Mesodermal cell (in vitro differentiated cells): ENCODE measurements around the gene POLR1A.

Source experiments
- H3K27ac ChIP-seq: 2 replicates; pipeline ENCODE4 v1.7.0; 2013; ENCODE audit warnings: mild to moderate bottlenecking, low read depth, low read length, moderate library complexity; ENCODE audit not compliant: severe bottlenecking
- H3K36me3 ChIP-seq: 2 replicates; pipeline ENCODE4 v1.7.1; 2013; ENCODE audit warnings: mild to moderate bottlenecking, low read length, moderate library complexity; ENCODE audit not compliant: control insufficient read depth, insufficient read depth
- H3K4me1 ChIP-seq: one replicate; pipeline ENCODE4 v1.7.1; 2013; ENCODE audit warnings: mild to moderate bottlenecking, low read length; ENCODE audit not compliant: insufficient read depth, control insufficient read depth, poor library complexity, severe bottlenecking
- H3K4me3 ChIP-seq: 2 replicates; pipeline ENCODE4 v1.7.0; 2013; ENCODE audit warnings: low read length, control low read depth, mild to moderate bottlenecking; ENCODE audit not compliant: insufficient read depth, poor library complexity, severe bottlenecking; ENCODE audit errors: extremely low read depth
- H3K9me3 ChIP-seq: 2 replicates; pipeline ENCODE4 v1.7.1; 2013; ENCODE audit warnings: mild to moderate bottlenecking, low read length, moderate library complexity; ENCODE audit not compliant: control insufficient read depth
- WGBS, 2 experiments: methylation state at CpG; one replicate each; pipeline ENCODE4 v1.1.5; 2013; ENCODE audit warnings: missing lambda C conversion rate in 2 of 2; ENCODE audit not compliant: insufficient coverage in 2 of 2; 5-methylcytosine and 5-hydroxymethylcytosine counted together

The POLR1A gene

GRCh38 chr2:85974390-85974789 lies 131.3 kb downstream of the POLR1A start:
- WGBS, 2 experiments = 86 to 100% methylated on average over 1 of the region's 1 CpG
- peaks cover 20% of the 10 kb centered on the region for H3K9me3 ChIP-seq
- no peak overlapping the region for H3K4me3 ChIP-seq
- H3K36me3 ChIP-seq = no peaks in the 10 kb centered on the region
- H3K27ac ChIP-seq = no peak overlapping the region
- no peaks in the 10 kb centered on the region for H3K4me1 ChIP-seq

GRCh38 chr2:85972355-85972754 lies 133.3 kb downstream of the POLR1A start:
- Histone ChIP-seq H3K9me3 (peaks cover 20% of the 10 kb centered on the region), H3K27ac (no peak overlapping the region), H3K36me3 (no peaks in the 10 kb centered on the region), H3K4me3 (no peak overlapping the region), H3K4me1 (no peaks in the 10 kb centered on the region)
- 88 to 89% methylated on average over 1 of the region's 1 CpG for WGBS, 2 experiments

GRCh38 chr2:85971366-85971765 lies 134.3 kb downstream of the POLR1A start:
- no peak overlapping the region for H3K4me3 ChIP-seq
- H3K27ac ChIP-seq = no peak overlapping the region
- no peaks in the 10 kb centered on the region for H3K4me1 ChIP-seq
- H3K9me3 ChIP-seq = peaks cover 20% of the 10 kb centered on the region
- H3K36me3 ChIP-seq = no peaks in the 10 kb centered on the region
